HepG2 (cell line): Measurements from ENCODE around the gene CLTA. TPM values are rescaled to one million over a fixed set of nuclear protein-coding genes. Genes with fewer than 3 reads are reported as not detected.

Experiments used
- BCL6 ChIP-seq: IDR thresholded peaks from 2 replicates; pipeline ENCODE4 v1.6.1; 2016; ENCODE audit warnings: missing genetic modification reagents, missing compliant biosample characterization
- CBX5 ChIP-seq: sonication (generic); formaldehyde crosslinking; IDR thresholded peaks from 2 replicates; pipeline ENCODE4 v1.4.0; 2020; ENCODE audit warnings: missing genetic modification reagents, borderline replicate concordance
- FOXK2 ChIP-seq: fragments of 450-650 bp; IDR thresholded peaks from 2 replicates; pipeline ENCODE4 v1.6.1; 2016
- GTF3A ChIP-seq: sonication (generic); formaldehyde crosslinking; conservative IDR thresholded peaks from 2 replicates; pipeline ENCODE4 v1.4.0; 2020; ENCODE audit warnings: mild to moderate bottlenecking, missing genetic modification reagents
- HCFC1 ChIP-seq: fragments of 150-350 bp; IDR thresholded peaks from 2 replicates; pipeline ENCODE4 v1.6.1; 2014; ENCODE audit warnings: low read depth, low read length
- HMGA1 ChIP-seq: sonication (generic); formaldehyde crosslinking; conservative IDR thresholded peaks from 2 replicates; pipeline ENCODE4 v1.4.0; 2020; ENCODE audit warnings: missing genetic modification reagents
- JARID2 ChIP-seq: sonication (generic); formaldehyde crosslinking; IDR thresholded peaks from 2 replicates; pipeline ENCODE4 v1.8.1; 2023; ENCODE audit warnings: missing genetic modification reagents, inconsistent platforms; ENCODE audit not compliant: insufficient replicate concordance
- MTA3 ChIP-seq: sonication (generic); formaldehyde crosslinking; IDR thresholded peaks from 2 replicates; pipeline ENCODE4 v1.4.0; 2020; ENCODE audit warnings: missing genetic modification reagents
- MXD4 ChIP-seq: IDR thresholded peaks from 2 replicates; pipeline ENCODE4 v1.6.1; 2016; ENCODE audit warnings: mild to moderate bottlenecking, missing biosample characterization, missing genetic modification reagents
- ONECUT2 ChIP-seq: sonication (generic); formaldehyde crosslinking; IDR thresholded peaks from 2 replicates; pipeline ENCODE4 v1.4.0; 2020; ENCODE audit warnings: missing genetic modification reagents
- SKI ChIP-seq: fragments of 450-650 bp; IDR thresholded peaks from one replicate; pipeline ENCODE4 v1.6.1; 2018; ENCODE audit warnings: mild to moderate bottlenecking; ENCODE audit not compliant: partially characterized antibody
- SOX5 ChIP-seq: IDR thresholded peaks from 2 replicates; pipeline ENCODE4 v1.6.1; 2016; ENCODE audit warnings: borderline replicate concordance
- TMF1 ChIP-seq: sonication (generic); formaldehyde crosslinking; IDR thresholded peaks from 2 replicates; pipeline ENCODE4 v1.8.1; 2022; ENCODE audit warnings: low read depth, missing genetic modification reagents
- TP53 ChIP-seq: sonication (generic); formaldehyde crosslinking; conservative IDR thresholded peaks from 2 replicates; pipeline ENCODE4 v1.4.0; 2020; ENCODE audit warnings: missing genetic modification reagents
- ZNF362 ChIP-seq: sonication (generic); formaldehyde crosslinking; IDR thresholded peaks from 2 replicates; pipeline ENCODE4 v1.4.0; 2020; ENCODE audit warnings: missing genetic modification reagents, mild to moderate bottlenecking, borderline replicate concordance
- ZNF646 ChIP-seq: sonication (generic); formaldehyde crosslinking; IDR thresholded peaks from 2 replicates; pipeline ENCODE4 v1.9.0; 2021; ENCODE audit warnings: mild to moderate bottlenecking, missing genetic modification reagents
- ZNF782 ChIP-seq: sonication (generic); formaldehyde crosslinking; IDR thresholded peaks from 2 replicates; pipeline ENCODE4 v1.4.0; 2020; ENCODE audit warnings: missing genetic modification reagents, mild to moderate bottlenecking, borderline replicate concordance
- polyA plus RNA-seq, 8 experiments: library from polyadenylated mRNA; depleted of rRNA in 3 of 8; stranded (reverse) in 7 of 8; unstranded in 1 of 8; fragments of >200 nt; fragmentation: Illumina TruSeq in 4 of 8; extraction: Trizol in 4 of 8; gene quantifications; 2 replicates each; pipeline versions ENCODE4 v1.2.1 to v1.2.3, GENCODE V29; 2011 to 2016; ENCODE audit warnings: low read depth in 4 of 8, missing spikeins in 1 of 8, mixed read lengths in 1 of 8; ENCODE audit not compliant: insufficient read depth in 1 of 8
- total RNA-seq, 5 experiments: library from RNA; depleted of rRNA; stranded (reverse); fragments of >200 nt; fragmentation: Illumina TruSeq; extraction: Trizol; gene quantifications; 2 replicates each; pipeline ENCODE4 v1.2.3, GENCODE V29; 2016; ENCODE audit warnings: low read depth in 1 of 5
- TF ChIP-seq, protein P1 (sequence below): sonication (generic); formaldehyde crosslinking; IDR thresholded peaks from 2 replicates; pipeline ENCODE4 v1.5.0; 2020; ENCODE audit warnings: mild to moderate bottlenecking, missing genetic modification reagents, moderate library complexity
- TF ChIP-seq, protein P2 (sequence below): sonication (generic); formaldehyde crosslinking; IDR thresholded peaks from 2 replicates; pipeline ENCODE4 v1.4.0; 2020; ENCODE audit warnings: mild to moderate bottlenecking, missing genetic modification reagents

Gene CLTA
- total and polyA plus RNA-seq, 2 of the 13 experiments (the other 11 are each of a cell fraction or from before 2014, with no cell fraction given), result 143 to 222 TPM

GRCh38 chr9:36258208-36258995, 67.7 kb downstream of the CLTA start, which contains the start of gene GNE (continued):
- TF ChIP-seq ZNF362 (CRISPR knock-in tag), result no peak
- no peak for TF ChIP-seq FOXK2
- TF ChIP-seq ZNF782 (CRISPR knock-in tag), result no peak; the same call in 1 of the 2 replicates
- TF ChIP-seq JARID2 (CRISPR knock-in tag), result no peak
- peak; percentile 30 for TF ChIP-seq BCL6 (CRISPR knock-in tag)
- TF ChIP-seq TMF1 (CRISPR knock-in tag), result peak; percentile 71; the same call in 1 of the 2 replicates
- TF ChIP-seq MTA3 (CRISPR knock-in tag), result no peak
- TF ChIP-seq CBX5 (CRISPR knock-in tag), result peak; percentile 60; the same call in 1 of the 2 replicates
- no peak for TF ChIP-seq ONECUT2 (CRISPR knock-in tag)
- TF ChIP-seq SOX5, result no peak; the same call in 1 of the 2 replicates
- TF ChIP-seq SKI, result peak; percentile 65
- no peak for TF ChIP-seq HMGA1 (CRISPR knock-in tag)
- TF ChIP-seq TP53 (CRISPR knock-in tag), result peak; percentile 84; the same call in 1 of the 2 replicates
- no peak for TF ChIP-seq GTF3A
- TF ChIP-seq, protein P1, sequence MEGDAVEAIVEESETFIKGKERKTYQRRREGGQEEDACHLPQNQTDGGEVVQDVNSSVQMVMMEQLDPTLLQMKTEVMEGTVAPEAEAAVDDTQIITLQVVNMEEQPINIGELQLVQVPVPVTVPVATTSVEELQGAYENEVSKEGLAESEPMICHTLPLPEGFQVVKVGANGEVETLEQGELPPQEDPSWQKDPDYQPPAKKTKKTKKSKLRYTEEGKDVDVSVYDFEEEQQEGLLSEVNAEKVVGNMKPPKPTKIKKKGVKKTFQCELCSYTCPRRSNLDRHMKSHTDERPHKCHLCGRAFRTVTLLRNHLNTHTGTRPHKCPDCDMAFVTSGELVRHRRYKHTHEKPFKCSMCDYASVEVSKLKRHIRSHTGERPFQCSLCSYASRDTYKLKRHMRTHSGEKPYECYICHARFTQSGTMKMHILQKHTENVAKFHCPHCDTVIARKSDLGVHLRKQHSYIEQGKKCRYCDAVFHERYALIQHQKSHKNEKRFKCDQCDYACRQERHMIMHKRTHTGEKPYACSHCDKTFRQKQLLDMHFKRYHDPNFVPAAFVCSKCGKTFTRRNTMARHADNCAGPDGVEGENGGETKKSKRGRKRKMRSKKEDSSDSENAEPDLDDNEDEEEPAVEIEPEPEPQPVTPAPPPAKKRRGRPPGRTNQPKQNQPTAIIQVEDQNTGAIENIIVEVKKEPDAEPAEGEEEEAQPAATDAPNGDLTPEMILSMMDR (CRISPR knock-in tag), result peak; percentile 16; the same call in 1 of the 2 replicates
- TF ChIP-seq MXD4 (CRISPR knock-in tag), result peak; percentile 53; the same call in 1 of the 2 replicates
- peak; percentile 54; the same call in 1 of the 2 replicates for TF ChIP-seq HCFC1
- 0 out of 2 replicates have a peak, but pooled peaks have one; percentile 44 for TF ChIP-seq ZNF646
- TF ChIP-seq, protein P2, sequence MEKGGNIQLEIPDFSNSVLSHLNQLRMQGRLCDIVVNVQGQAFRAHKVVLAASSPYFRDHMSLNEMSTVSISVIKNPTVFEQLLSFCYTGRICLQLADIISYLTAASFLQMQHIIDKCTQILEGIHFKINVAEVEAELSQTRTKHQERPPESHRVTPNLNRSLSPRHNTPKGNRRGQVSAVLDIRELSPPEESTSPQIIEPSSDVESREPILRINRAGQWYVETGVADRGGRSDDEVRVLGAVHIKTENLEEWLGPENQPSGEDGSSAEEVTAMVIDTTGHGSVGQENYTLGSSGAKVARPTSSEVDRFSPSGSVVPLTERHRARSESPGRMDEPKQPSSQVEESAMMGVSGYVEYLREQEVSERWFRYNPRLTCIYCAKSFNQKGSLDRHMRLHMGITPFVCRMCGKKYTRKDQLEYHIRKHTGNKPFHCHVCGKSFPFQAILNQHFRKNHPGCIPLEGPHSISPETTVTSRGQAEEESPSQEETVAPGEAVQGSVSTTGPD (CRISPR knock-in tag), result 0 out of 2 replicates have a peak, but pooled peaks have one; percentile 30
